CD4-positive, CD25-positive, alpha-beta regulatory T cell (primary cell): ENCODE data around the gene DISC1. TPM values are rescaled to one million over a fixed set of nuclear protein-coding genes. Genes with fewer than 3 reads are reported as not detected.
"Not testable (repeated sequence)": the region's sequence is repeated elsewhere in the genome, so short reads cannot be mapped to it uniquely, and the experiment has no call there.

Experiments
- ATAC-seq, 2 donors: fragments of 150-1000 bp; cut with Tn5 transposase; one replicate each; pipeline ENCODE4 v1.10.0; 2021; ENCODE audit warnings: low read depth in 2 of 2, moderate number of reproducible peaks in 2 of 2, moderate library complexity in 1 of 2
- DNase-seq, 3 donors: peaks; one replicate each; pipeline versions ENCODE4 v3.0.0 to v3.0.0-alpha.2; 2012 to 2022; ENCODE audit warnings: mixed read lengths in 1 of 3
- H3K27ac ChIP-seq: one replicate; pipeline ENCODE4 v1.7.0; 2013; ENCODE audit warnings: mild to moderate bottlenecking, low read length; ENCODE audit not compliant: insufficient read depth, poor library complexity, severe bottlenecking
- H3K27me3 ChIP-seq: one replicate; pipeline ENCODE4 v1.7.0; 2013; ENCODE audit warnings: low read length; ENCODE audit not compliant: control insufficient read depth, insufficient read depth
- H3K36me3 ChIP-seq: one replicate; pipeline ENCODE4 v1.7.0; 2013; ENCODE audit warnings: mild to moderate bottlenecking, low read length, moderate library complexity; ENCODE audit not compliant: control insufficient read depth, insufficient read depth
- H3K4me1 ChIP-seq: 2 replicates; pipeline ENCODE4 v1.7.0; 2013; ENCODE audit warnings: mild to moderate bottlenecking, low read length; ENCODE audit not compliant: insufficient read depth, control insufficient read depth, poor library complexity, severe bottlenecking
- H3K4me3 ChIP-seq: one replicate; pipeline ENCODE4 v1.7.0; 2013; ENCODE audit warnings: low read depth, mild to moderate bottlenecking, low read length, moderate library complexity
- H3K9me3 ChIP-seq, 2 experiments: 1 replicate in 1 of 2; 2 replicates in 1 of 2; pipeline ENCODE4 v1.7.0; 2013; ENCODE audit warnings: low read length in 2 of 2, mild to moderate bottlenecking in 1 of 2, moderate library complexity in 1 of 2; ENCODE audit not compliant: control insufficient read depth in 2 of 2
- H3K27ac Mint-ChIP-seq, 3 donors: one replicate each; pipeline ENCODE4 v1.8.0; 2020 to 2022; ENCODE audit warnings: mild to moderate bottlenecking in 3 of 3, mixed read lengths in 3 of 3, moderate library complexity in 2 of 3
- H3K27me3 Mint-ChIP-seq: one replicate; pipeline ENCODE4 v1.8.0; 2022; ENCODE audit warnings: mild to moderate bottlenecking, mixed read lengths
- H3K36me3 Mint-ChIP-seq: one replicate; pipeline ENCODE4 v1.8.0; 2020; ENCODE audit warnings: mixed read lengths
- H3K4me1 Mint-ChIP-seq, 4 donors: one replicate each; pipeline ENCODE4 v1.8.0; 2020 to 2022; ENCODE audit warnings: mixed read lengths in 4 of 4, mild to moderate bottlenecking in 1 of 4
- H3K4me3 Mint-ChIP-seq, 4 donors: one replicate each; pipeline ENCODE4 v1.8.0; 2020 to 2022; ENCODE audit warnings: mild to moderate bottlenecking in 4 of 4, mixed read lengths in 4 of 4, moderate library complexity in 3 of 4
- H3K9me3 Mint-ChIP-seq, 7 donors: one replicate each; pipeline ENCODE4 v1.8.0; 2020 to 2022; ENCODE audit warnings: mixed read lengths in 7 of 7, mild to moderate bottlenecking in 3 of 7, moderate library complexity in 2 of 7
- polyA plus RNA-seq, 4 donors: library from polyadenylated mRNA; unstranded; fragments of 300-500 nt; fragmentation: Illumina TruSeq; gene quantifications; one replicate each; pipeline ENCODE4 v1.2.3, GENCODE V29; 2021
- total RNA-seq: library from RNA; stranded (reverse); gene quantifications from one replicate; pipeline ENCODE4 v1.2.3, GENCODE V29; 2022

The DISC1 gene
- total and polyA plus RNA-seq, 5 donors from 2014 or later: 0.78 to 25.5 (median 2.5) TPM

- not testable (repeated sequence) for H3K4me3 ChIP-seq, H3K36me3 Mint-ChIP-seq, H3K4me1 ChIP-seq, ATAC-seq, H3K27me3 Mint-ChIP-seq, H3K9me3 ChIP-seq, H3K36me3 ChIP-seq, H3K4me3 Mint-ChIP-seq, H3K9me3 Mint-ChIP-seq, H3K27me3 ChIP-seq, DNase-seq, H3K27ac ChIP-seq
- Mint-ChIP-seq H3K4me1 (peaks cover 0 to 30% (median 18%) of the 10 kb centered on the region in 4 donors), H3K27ac (peak overlapping the region in 1 of 3 donors; percentile 78)
Measured at GRCh38 chr1:231642061-231642460, 15.5 kb downstream of the DISC1 start.

GRCh38 chr1:231642618-231643017, 16.0 kb downstream of the DISC1 start:
- Mint-ChIP-seq H3K36me3 (peaks cover 5% of the 10 kb centered on the region), H3K27ac (peak overlapping the region in 2 of 3 donors; percentile 48 to 78), H3K27me3 (no peaks in the 10 kb centered on the region), H3K9me3 (peaks cover 0 to 3% (median 0%) of the 10 kb centered on the region in 7 donors), H3K4me1 (peaks cover 0 to 31% (median 18%) of the 10 kb centered on the region in 4 donors), H3K4me3 (no peak overlapping the region)
- Histone ChIP-seq H3K4me1 (no peaks in the 10 kb centered on the region), H3K36me3 (no peaks in the 10 kb centered on the region), H3K4me3 (no peak overlapping the region), H3K9me3 (no peaks in the 10 kb centered on the region), H3K27me3 (no peaks in the 10 kb centered on the region), H3K27ac (no peak overlapping the region)
- DNase-seq: no peak
- ATAC-seq: no peak

GRCh38 chr1:231643071-231643934, 16.7 kb downstream of the DISC1 start:
- Histone ChIP-seq H3K27me3 (no peaks in the 10 kb centered on the region), H3K27ac (no peak overlapping the region), H3K4me1 (no peaks in the 10 kb centered on the region), H3K36me3 (no peaks in the 10 kb centered on the region), H3K9me3 (no peaks in the 10 kb centered on the region), H3K4me3 (no peak overlapping the region)
- H3K27me3 Mint-ChIP-seq: no peaks in the 10 kb centered on the region
- ATAC-seq (no peak), DNase-seq (no peak)
- H3K36me3 Mint-ChIP-seq: peaks cover 5% of the 10 kb centered on the region
- H3K9me3 Mint-ChIP-seq: peaks cover 0 to 3% (median 0%) of the 10 kb centered on the region in 7 donors
- H3K4me3 Mint-ChIP-seq: no peak overlapping the region
- peak overlapping the region in 1 of 3 donors; percentile 59 for H3K27ac Mint-ChIP-seq
- H3K4me1 Mint-ChIP-seq: peaks cover 0 to 35% (median 14%) of the 10 kb centered on the region in 4 donors

- Mint-ChIP-seq H3K36me3 (peaks cover 5% of the 10 kb centered on the region), H3K9me3 (peaks cover 0 to 3% (median 0%) of the 10 kb centered on the region in 7 donors), H3K27me3 (no peaks in the 10 kb centered on the region), H3K4me1 (peaks cover 0 to 30% (median 11%) of the 10 kb centered on the region in 4 donors), H3K27ac (peak overlapping the region in 1 of 3 donors; percentile 59), H3K4me3 (no peak overlapping the region)
- Histone ChIP-seq H3K27me3 (no peaks in the 10 kb centered on the region), H3K4me1 (no peaks in the 10 kb centered on the region), H3K27ac (no peak overlapping the region), H3K9me3 (no peaks in the 10 kb centered on the region), H3K4me3 (no peak overlapping the region), H3K36me3 (no peaks in the 10 kb centered on the region)
- ATAC-seq: no peak
- no peak for DNase-seq
Measured at GRCh38 chr1:231643935-231644237, 17.3 kb downstream of the DISC1 start.

GRCh38 chr1:231645634-231646033, 19.0 kb downstream of the DISC1 start:
- Mint-ChIP-seq H3K4me1 (peaks cover 5 to 30% (median 19%) of the 10 kb centered on the region in 4 donors), H3K9me3 (peaks cover 0 to 10% (median 2%) of the 10 kb centered on the region in 7 donors)
- not testable (repeated sequence) for H3K36me3 ChIP-seq, H3K27ac Mint-ChIP-seq, H3K4me3 Mint-ChIP-seq, H3K4me1 ChIP-seq, H3K27me3 Mint-ChIP-seq, H3K9me3 ChIP-seq, H3K4me3 ChIP-seq, DNase-seq, ATAC-seq, H3K36me3 Mint-ChIP-seq, H3K27me3 ChIP-seq, H3K27ac ChIP-seq

- not testable (repeated sequence) for H3K4me1 ChIP-seq, H3K27ac ChIP-seq, H3K27me3 Mint-ChIP-seq, H3K27ac Mint-ChIP-seq, H3K36me3 Mint-ChIP-seq, H3K27me3 ChIP-seq, H3K36me3 ChIP-seq, ATAC-seq, H3K4me3 Mint-ChIP-seq, DNase-seq, H3K9me3 ChIP-seq, H3K4me3 ChIP-seq
- Mint-ChIP-seq H3K4me1 (peaks cover 8 to 31% (median 19%) of the 10 kb centered on the region in 4 donors), H3K9me3 (peaks cover 0 to 10% (median 4%) of the 10 kb centered on the region in 7 donors)
Measured at GRCh38 chr1:231646165-231646564, 19.6 kb downstream of the DISC1 start.

- peak overlapping the region; percentile 2 to 70 (median 28) for H3K4me3 Mint-ChIP-seq
- H3K27ac Mint-ChIP-seq: peak overlapping the region in 1 of 3 donors; percentile 78
- H3K4me3 ChIP-seq: peak overlapping the region; percentile 45
- not testable (repeated sequence) for H3K36me3 ChIP-seq, H3K9me3 ChIP-seq, H3K4me1 ChIP-seq, ATAC-seq, H3K27me3 ChIP-seq, H3K27ac ChIP-seq, H3K27me3 Mint-ChIP-seq, H3K36me3 Mint-ChIP-seq
- DNase-seq: peak in 1 of 3 donors; percentile 17
- H3K4me1 Mint-ChIP-seq: peaks cover 22 to 40% (median 32%) of the 10 kb centered on the region in 4 donors
- peaks cover 0 to 10% (median 4%) of the 10 kb centered on the region in 7 donors for H3K9me3 Mint-ChIP-seq
Measured at GRCh38 chr1:231651621-231652260, 25.2 kb downstream of the DISC1 start.
